A549 (cell line): ENCODE results near the gene SLC29A2. TPM values are rescaled to one million over a fixed set of nuclear protein-coding genes. Genes with fewer than 3 reads are reported as not detected.

ENCODE experiments used
- ATAC-seq, 2 experiments: fragments of 200-7000 bp in 1 of 2; fragments of >200 bp in 1 of 2; cut with Nextera tagmentation in 1 of 2; cut with Tn5 transposase in 1 of 2; 3 replicates each; pipeline versions ENCODE4 v1.8.0 to v1.9.1; 2018 to 2020; ENCODE audit warnings: mild to moderate bottlenecking in 1 of 2, moderate library complexity in 1 of 2
- CTCF ChIA-PET: fragments of 300-600 bp; sonication (Branson Sonifier 250); formaldehyde crosslinking; extraction: SDS; loops from one replicate; lab custom pipeline; 2021; ENCODE audit warnings: antibody characterized with exemption, inconsistent platforms; lab: Yijun Ruan, JAX
- POLR2A ChIA-PET: fragments of 350-600 bp; formaldehyde crosslinking; extraction: SDS; loops from one replicate; lab custom pipeline; 2021; ENCODE audit warnings: antibody characterized with exemption, inconsistent platforms; lab: Yijun Ruan, JAX
- DNase-seq, 2 experiments: peaks; one replicate each; pipeline versions ENCODE4 v3.0.0 to v3.0.0-alpha.2; 2011 to 2016; ENCODE audit warnings: low read depth in 1 of 2, low spot score in 1 of 2
- FAIRE-seq: peaks from 2 replicates; lab custom pipeline; 2011; peaks lifted over from hg19 to GRCh38; lab: Jason Lieb, UNC
- H3K27ac ChIP-seq, 2 experiments: fragments of >200 bp; sonication (Bioruptor Twin); formaldehyde crosslinking; 3 replicates each; pipeline ENCODE4 v1.5.1; 2016 to 2017
- H3K4me1 ChIP-seq: fragments of >200 bp; sonication (Bioruptor Twin); formaldehyde crosslinking; 3 replicates; pipeline ENCODE4 v1.6.1; 2016
- H3K4me2 ChIP-seq: fragments of >200 bp; sonication (Bioruptor Twin); formaldehyde crosslinking; 3 replicates; pipeline ENCODE4 v1.6.1; 2016
- H3K4me3 ChIP-seq: fragments of >200 bp; sonication (Bioruptor Twin); formaldehyde crosslinking; 3 replicates; pipeline ENCODE4 v1.5.1; 2016
- H3K9me3 ChIP-seq: fragments of >200 bp; sonication (Bioruptor Twin); formaldehyde crosslinking; 3 replicates; pipeline ENCODE4 v1.6.1; 2016
- BHLHE40 ChIP-seq: IDR thresholded peaks from 2 replicates; pipeline ENCODE4 v1.6.1; 2012; ENCODE audit warnings: low read depth, low read length, inconsistent platforms
- CBX2 ChIP-seq: fragments of 200-600 bp; sonication (generic); IDR thresholded peaks from 2 replicates; pipeline ENCODE4 v1.6.1; 2016; ENCODE audit warnings: low read depth, mild to moderate bottlenecking, borderline replicate concordance
- CHD2 ChIP-seq: fragments of 150-350 bp; IDR thresholded peaks from 2 replicates; pipeline ENCODE4 v1.6.1; 2014; ENCODE audit warnings: low read length; ENCODE audit not compliant: partially characterized antibody
- EHMT2 ChIP-seq: fragments of 200-600 bp; sonication (generic); IDR thresholded peaks from 2 replicates; pipeline ENCODE4 v1.6.1; 2016; ENCODE audit warnings: antibody characterized with exemption, low read depth, mild to moderate bottlenecking, moderate library complexity
- ESRRA ChIP-seq: fragments of 150-350 bp; IDR thresholded peaks from 2 replicates; pipeline ENCODE4 v1.6.1; 2014; ENCODE audit warnings: mild to moderate bottlenecking, low read length, borderline replicate concordance
- GATA3 ChIP-seq: IDR thresholded peaks from 2 replicates; pipeline ENCODE4 v1.6.1; 2012; ENCODE audit warnings: borderline replicate concordance
- HDAC2 ChIP-seq: fragments of 200-600 bp; sonication (generic); IDR thresholded peaks from 2 replicates; pipeline ENCODE4 v1.6.1; 2016
- KDM1A ChIP-seq: fragments of 200-600 bp; sonication (generic); IDR thresholded peaks from 2 replicates; pipeline ENCODE4 v1.6.1; 2016; ENCODE audit warnings: low read depth, mild to moderate bottlenecking
- KDM5A ChIP-seq: fragments of 200-600 bp; sonication (generic); IDR thresholded peaks from 2 replicates; pipeline ENCODE4 v1.6.1; 2016; ENCODE audit warnings: antibody characterized with exemption, mild to moderate bottlenecking
- MAZ ChIP-seq: fragments of 150-350 bp; IDR thresholded peaks from 2 replicates; pipeline ENCODE4 v1.6.1; 2014; ENCODE audit warnings: antibody characterized with exemption, low read depth, low read length, borderline replicate concordance
- NFE2L2 ChIP-seq: fragments of 150-350 bp; conservative IDR thresholded peaks from 2 replicates; pipeline ENCODE4 v1.6.1; 2014; ENCODE audit warnings: low read length
- POLR2A ChIP-seq: IDR thresholded peaks from 2 replicates; pipeline ENCODE4 v1.6.1; 2012; ENCODE audit warnings: mild to moderate bottlenecking, low read length
- POLR2AphosphoS2 ChIP-seq: conservative IDR thresholded peaks from 2 replicates; pipeline ENCODE4 v1.6.1; 2012; ENCODE audit warnings: low read length, improper control_type of control experiment, inconsistent platforms
- RFX5 ChIP-seq: fragments of 450-650 bp; IDR thresholded peaks from 2 replicates; pipeline ENCODE4 v1.7.1; 2014; ENCODE audit warnings: antibody characterized with exemption, mild to moderate bottlenecking, moderate library complexity
- ZSCAN20 ChIP-seq: fragments of 250-450 bp; sonication (Bioruptor Pico); IDR thresholded peaks from 2 replicates; pipeline ENCODE4 v1.8.0; 2022; ENCODE audit warnings: mild to moderate bottlenecking, moderate library complexity
- WGBS: methylation state at CpG from one replicate; pipeline ENCODE4 v1.1.6; 2017; ENCODE audit errors: missing lambda C conversion rate; 5-methylcytosine and 5-hydroxymethylcytosine counted together
- polyA plus RNA-seq, 4 experiments: library from polyadenylated mRNA; depleted of rRNA in 3 of 4; stranded (reverse); fragments of >200 nt; fragmentation: RNase III in 1 of 4; extraction: RNeasy Plus Mini Kit Qiagen cat#74134 plus additional on column Dnase treatment in 1 of 4; gene quantifications; 2 replicates in 3 of 4; 3 replicates in 1 of 4; pipeline ENCODE4 v1.2.3, GENCODE V29; 2011 to 2017
- TF ChIP-seq, protein P1 (sequence below): fragments of 200-600 bp; sonication (generic); IDR thresholded peaks from 2 replicates; pipeline ENCODE4 v1.6.1; 2016; ENCODE audit warnings: antibody characterized with exemption, mild to moderate bottlenecking, moderate library complexity
- TF ChIP-seq, protein P2 (sequence below): fragments of 150-350 bp; IDR thresholded peaks from 2 replicates; pipeline ENCODE4 v1.6.1; 2014; ENCODE audit warnings: low read depth, mild to moderate bottlenecking, low read length
- TF ChIP-seq, protein P3 (sequence below): IDR thresholded peaks from 2 replicates; pipeline ENCODE4 v1.6.1; 2012; ENCODE audit warnings: low read depth, borderline replicate concordance
- TF ChIP-seq, protein P4 (sequence below): IDR thresholded peaks from 2 replicates; pipeline ENCODE4 v1.6.1; 2012

Gene SLC29A2
- polyA plus RNA-seq, 2 of the 4 experiments (the other 2 are of a cell fraction) = 2.6 to 7.6 TPM

DNA sequence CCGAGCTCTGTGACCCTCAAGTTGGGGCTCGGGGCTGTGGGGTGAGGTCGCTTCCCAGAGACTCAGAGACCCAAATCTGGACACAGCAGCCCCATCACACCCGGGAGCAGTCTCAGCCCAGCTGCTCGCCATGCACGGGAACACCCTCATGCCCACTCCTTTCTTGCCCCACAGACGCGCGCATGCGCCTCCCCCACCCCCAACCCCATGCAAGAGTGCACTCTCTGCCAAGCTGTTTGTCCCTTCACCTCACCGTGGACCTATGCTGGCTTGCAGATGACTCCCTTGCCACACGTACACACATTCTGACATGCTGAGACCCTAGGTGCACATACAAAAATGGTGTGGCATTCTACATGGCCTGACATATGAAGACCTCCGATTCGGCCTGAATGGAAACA lies 54.2 kb downstream of the SLC29A2 start (continued):
- TF ChIP-seq, protein P1, sequence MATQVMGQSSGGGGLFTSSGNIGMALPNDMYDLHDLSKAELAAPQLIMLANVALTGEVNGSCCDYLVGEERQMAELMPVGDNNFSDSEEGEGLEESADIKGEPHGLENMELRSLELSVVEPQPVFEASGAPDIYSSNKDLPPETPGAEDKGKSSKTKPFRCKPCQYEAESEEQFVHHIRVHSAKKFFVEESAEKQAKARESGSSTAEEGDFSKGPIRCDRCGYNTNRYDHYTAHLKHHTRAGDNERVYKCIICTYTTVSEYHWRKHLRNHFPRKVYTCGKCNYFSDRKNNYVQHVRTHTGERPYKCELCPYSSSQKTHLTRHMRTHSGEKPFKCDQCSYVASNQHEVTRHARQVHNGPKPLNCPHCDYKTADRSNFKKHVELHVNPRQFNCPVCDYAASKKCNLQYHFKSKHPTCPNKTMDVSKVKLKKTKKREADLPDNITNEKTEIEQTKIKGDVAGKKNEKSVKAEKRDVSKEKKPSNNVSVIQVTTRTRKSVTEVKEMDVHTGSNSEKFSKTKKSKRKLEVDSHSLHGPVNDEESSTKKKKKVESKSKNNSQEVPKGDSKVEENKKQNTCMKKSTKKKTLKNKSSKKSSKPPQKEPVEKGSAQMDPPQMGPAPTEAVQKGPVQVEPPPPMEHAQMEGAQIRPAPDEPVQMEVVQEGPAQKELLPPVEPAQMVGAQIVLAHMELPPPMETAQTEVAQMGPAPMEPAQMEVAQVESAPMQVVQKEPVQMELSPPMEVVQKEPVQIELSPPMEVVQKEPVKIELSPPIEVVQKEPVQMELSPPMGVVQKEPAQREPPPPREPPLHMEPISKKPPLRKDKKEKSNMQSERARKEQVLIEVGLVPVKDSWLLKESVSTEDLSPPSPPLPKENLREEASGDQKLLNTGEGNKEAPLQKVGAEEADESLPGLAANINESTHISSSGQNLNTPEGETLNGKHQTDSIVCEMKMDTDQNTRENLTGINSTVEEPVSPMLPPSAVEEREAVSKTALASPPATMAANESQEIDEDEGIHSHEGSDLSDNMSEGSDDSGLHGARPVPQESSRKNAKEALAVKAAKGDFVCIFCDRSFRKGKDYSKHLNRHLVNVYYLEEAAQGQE = no peak
- TF ChIP-seq CHD2 = no peak
- TF ChIP-seq POLR2A = no peak

DNA sequence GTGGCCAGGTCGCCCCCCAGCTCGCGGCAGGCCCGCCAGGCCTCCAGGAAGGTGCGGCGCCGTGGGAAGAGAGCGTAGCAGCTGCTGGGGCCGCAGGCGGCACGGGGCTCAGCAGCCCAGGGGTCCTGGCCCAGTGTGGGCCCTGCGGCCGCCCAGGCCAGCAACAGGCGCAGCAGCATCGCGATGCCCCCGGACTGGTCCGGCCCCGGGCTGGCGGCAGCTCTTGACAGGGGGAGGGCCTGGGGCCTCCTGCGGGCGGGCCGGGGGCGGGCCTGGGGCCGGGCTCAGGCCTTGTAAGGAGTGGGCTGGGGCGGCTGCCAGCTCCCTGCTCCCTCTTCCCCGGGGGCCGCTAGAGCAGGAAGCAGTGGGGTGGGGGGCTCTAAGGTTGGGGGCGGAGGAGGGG lies 54.7 kb downstream of the SLC29A2 start, which contains the start of gene CD248:
Gene CD248 (minus strand): TSS at position 196 of the 403 bp plus-strand sequence. CDS start 17 bp downstream, at position 179.
- ChIA-PET CTCF (interaction anchor here (2.7 to 12.2 kb wide), 2 partner anchors 10 to 16 kb away, joined by 10 to 247 read pairs; partner anchors contain the start of gene RIN1), POLR2A (interaction anchor here (1.0 kb wide), 1 partner anchor 19 kb away, joined by 3 read pairs; the partner anchor contains the start of gene RIN1)
- H3K27ac ChIP-seq = peak within 1 kb of the TSS; percentile 62 to 79; a peak in 5 of 6 replicates
- no peak for DNase-seq
- H3K4me2 ChIP-seq = peak within 1 kb of the TSS; percentile 52; the same call in 2 of the 3 replicates
- H3K9me3 ChIP-seq = no peaks in the 10 kb centered on the region
- TF ChIP-seq KDM5A (no peak), CBX2 (no peak), HDAC2 (no peak), GATA3 (no peak), KDM1A (no peak), BHLHE40 (no peak), ZSCAN20 (CRISPR knock-in tag) (no peak), POLR2AphosphoS2 (no peak), EHMT2 (no peak), NFE2L2 (no peak), CHD2 (no peak), MAZ (no peak), ESRRA (no peak), RFX5 (no peak), POLR2A (no peak)
- TF ChIP-seq, protein P2, sequence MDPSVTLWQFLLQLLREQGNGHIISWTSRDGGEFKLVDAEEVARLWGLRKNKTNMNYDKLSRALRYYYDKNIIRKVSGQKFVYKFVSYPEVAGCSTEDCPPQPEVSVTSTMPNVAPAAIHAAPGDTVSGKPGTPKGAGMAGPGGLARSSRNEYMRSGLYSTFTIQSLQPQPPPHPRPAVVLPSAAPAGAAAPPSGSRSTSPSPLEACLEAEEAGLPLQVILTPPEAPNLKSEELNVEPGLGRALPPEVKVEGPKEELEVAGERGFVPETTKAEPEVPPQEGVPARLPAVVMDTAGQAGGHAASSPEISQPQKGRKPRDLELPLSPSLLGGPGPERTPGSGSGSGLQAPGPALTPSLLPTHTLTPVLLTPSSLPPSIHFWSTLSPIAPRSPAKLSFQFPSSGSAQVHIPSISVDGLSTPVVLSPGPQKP = no peak
- TF ChIP-seq, protein P3, sequence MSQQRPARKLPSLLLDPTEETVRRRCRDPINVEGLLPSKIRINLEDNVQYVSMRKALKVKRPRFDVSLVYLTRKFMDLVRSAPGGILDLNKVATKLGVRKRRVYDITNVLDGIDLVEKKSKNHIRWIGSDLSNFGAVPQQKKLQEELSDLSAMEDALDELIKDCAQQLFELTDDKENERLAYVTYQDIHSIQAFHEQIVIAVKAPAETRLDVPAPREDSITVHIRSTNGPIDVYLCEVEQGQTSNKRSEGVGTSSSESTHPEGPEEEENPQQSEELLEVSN = no peak
- TF ChIP-seq, protein P4, sequence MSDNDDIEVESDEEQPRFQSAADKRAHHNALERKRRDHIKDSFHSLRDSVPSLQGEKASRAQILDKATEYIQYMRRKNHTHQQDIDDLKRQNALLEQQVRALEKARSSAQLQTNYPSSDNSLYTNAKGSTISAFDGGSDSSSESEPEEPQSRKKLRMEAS = no peak
- H3K4me1 ChIP-seq = peaks cover 24% of the 10 kb centered on the region
- ATAC-seq = no peak
- no CpG with 5 or more reads among the region's 29 CpGs for whole genome bisulfite sequencing
- FAIRE-seq = no peak
- no peak within 1 kb of the TSS for H3K4me3 ChIP-seq
